ENCODE measurements around the gene LMCD1.

The LMCD1 gene, protein sequence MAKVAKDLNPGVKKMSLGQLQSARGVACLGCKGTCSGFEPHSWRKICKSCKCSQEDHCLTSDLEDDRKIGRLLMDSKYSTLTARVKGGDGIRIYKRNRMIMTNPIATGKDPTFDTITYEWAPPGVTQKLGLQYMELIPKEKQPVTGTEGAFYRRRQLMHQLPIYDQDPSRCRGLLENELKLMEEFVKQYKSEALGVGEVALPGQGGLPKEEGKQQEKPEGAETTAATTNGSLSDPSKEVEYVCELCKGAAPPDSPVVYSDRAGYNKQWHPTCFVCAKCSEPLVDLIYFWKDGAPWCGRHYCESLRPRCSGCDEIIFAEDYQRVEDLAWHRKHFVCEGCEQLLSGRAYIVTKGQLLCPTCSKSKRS

GRCh38 chr3:8501371-8502131 is at the start of gene LMCD1:
LMCD1 (plus strand) TSS chr3:8501823; CDS start chr3:8501939, 116 bp downstream.
- H3K27ac ChIP-seq, result peak within 1 kb of the TSS; percentile 98
- TF ChIP-seq, protein P1, sequence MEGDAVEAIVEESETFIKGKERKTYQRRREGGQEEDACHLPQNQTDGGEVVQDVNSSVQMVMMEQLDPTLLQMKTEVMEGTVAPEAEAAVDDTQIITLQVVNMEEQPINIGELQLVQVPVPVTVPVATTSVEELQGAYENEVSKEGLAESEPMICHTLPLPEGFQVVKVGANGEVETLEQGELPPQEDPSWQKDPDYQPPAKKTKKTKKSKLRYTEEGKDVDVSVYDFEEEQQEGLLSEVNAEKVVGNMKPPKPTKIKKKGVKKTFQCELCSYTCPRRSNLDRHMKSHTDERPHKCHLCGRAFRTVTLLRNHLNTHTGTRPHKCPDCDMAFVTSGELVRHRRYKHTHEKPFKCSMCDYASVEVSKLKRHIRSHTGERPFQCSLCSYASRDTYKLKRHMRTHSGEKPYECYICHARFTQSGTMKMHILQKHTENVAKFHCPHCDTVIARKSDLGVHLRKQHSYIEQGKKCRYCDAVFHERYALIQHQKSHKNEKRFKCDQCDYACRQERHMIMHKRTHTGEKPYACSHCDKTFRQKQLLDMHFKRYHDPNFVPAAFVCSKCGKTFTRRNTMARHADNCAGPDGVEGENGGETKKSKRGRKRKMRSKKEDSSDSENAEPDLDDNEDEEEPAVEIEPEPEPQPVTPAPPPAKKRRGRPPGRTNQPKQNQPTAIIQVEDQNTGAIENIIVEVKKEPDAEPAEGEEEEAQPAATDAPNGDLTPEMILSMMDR (conservative IDR thresholded peaks at IDR 0.05), result no peak

DNA sequence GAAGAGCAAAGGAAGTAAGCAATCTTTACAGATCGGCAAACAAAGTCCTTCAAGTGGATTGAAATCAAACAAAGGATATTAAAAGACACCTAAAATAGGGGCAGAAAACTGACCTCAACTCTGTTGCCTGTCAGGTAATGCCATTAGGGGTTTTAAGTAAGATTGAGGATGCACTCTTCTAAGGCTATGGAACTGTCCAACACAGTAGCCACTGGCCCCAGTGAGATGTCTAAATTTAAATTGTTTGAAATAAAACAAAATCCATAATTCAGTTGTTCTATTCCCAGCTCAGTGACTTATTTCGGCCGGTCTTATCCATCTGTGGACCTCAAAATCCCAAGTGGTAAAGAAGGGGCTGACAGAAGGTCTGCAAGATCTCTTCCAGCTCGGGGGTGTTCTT is 49.5 kb upstream of the LMCD1 start:
- TF ChIP-seq, protein P1 (conservative IDR thresholded peaks at IDR 0.05), result no peak
- peak overlapping the region; percentile 23 for H3K27ac ChIP-seq

DNA sequence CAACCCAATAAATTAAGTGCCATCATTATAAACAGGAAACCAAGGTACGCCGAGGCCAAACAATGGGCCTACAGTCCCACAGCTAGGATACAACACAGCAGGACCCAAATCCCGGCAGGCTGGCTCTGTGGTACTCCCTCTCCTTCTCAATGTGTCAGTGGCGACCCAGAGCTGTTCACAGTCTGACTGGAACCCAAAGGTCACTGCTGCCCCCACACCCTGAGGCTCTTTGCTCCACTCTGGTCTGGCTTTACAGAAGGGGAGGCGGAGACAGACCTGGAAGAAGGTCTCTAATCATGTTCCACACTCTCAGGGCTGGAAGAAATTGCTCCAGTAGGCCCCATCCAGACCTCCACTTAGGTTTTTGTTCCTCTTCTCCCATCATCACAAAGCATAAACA is 48.5 kb upstream of the LMCD1 start:
- H3K27ac ChIP-seq, result no peak overlapping the region; the same call in 1 of the 2 replicates
- TF ChIP-seq, protein P1 (conservative IDR thresholded peaks at IDR 0.05), result no peak

GRCh38 chr3:8455526-8456411 is 45.9 kb upstream of the LMCD1 start:
- TF ChIP-seq, protein P1 (conservative IDR thresholded peaks at IDR 0.05), result no peak
- no peak overlapping the region for H3K27ac ChIP-seq

DNA sequence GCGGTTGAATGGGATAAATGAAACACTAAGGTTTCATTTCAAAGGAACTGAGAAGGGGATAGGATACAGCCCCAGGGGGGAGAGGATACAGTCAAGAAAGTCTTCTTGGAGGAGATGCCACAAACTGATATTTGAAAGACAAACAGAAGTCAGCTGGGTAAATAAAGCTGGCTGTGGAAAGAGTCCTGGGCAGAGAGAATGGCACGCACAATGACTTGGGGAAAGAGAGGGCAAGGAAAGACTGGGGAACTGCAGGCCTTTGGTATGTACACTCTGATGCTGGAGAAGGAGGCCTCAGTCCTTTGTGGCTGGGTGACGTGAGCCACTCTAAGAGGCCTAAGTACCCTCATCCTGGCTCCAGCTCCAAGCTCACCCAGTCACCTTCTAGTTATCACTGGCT is 45.2 kb upstream of the LMCD1 start:
- 0 out of 2 replicates have a peak overlapping the region, but pooled peaks have one; percentile 9 for H3K27ac ChIP-seq

GRCh38 chr3:8457039-8457438 is 44.6 kb upstream of the LMCD1 start:
- H3K27ac ChIP-seq, result 0 out of 2 replicates have a peak overlapping the region, but pooled peaks have one; percentile 9
- TF ChIP-seq, protein P1 (conservative IDR thresholded peaks at IDR 0.05), result no peak

More for the DNA sequence above, 45.2 kb upstream of the LMCD1 start:
- TF ChIP-seq, protein P1 (conservative IDR thresholded peaks at IDR 0.05), result no peak
